ENCODE data around the gene POLR3B. TPM values are rescaled to one million over a fixed set of nuclear protein-coding genes. Genes with fewer than 3 reads are reported as not detected.

Gene POLR3B
- total and polyA plus RNA-seq, 10 of the 15 experiments (the other 5 are each of a cell fraction or from before 2014, with no cell fraction given) = 2.3 to 10.5 (median 8.0) TPM

DNA sequence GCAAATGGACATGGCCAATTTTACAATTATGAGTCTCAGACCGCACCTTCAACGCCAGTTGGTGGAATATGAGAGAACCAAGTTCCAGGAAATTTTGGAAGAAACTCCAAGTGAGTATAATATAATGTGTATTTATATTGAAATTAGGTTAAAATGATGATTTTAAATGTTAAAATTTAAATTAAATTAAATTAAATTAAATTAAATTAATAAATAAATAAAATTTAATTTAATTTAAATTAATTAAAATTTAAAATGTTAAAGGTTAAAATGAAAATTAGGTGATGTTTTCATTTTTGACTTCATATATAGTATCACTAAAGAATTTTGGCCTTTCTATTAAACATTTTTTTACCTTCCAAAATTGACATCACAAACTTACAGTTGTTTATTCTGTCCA, 34.0 kb upstream of the POLR3B start:
- no peak for TF ChIP-seq TCF12 (IDR thresholded peaks at IDR 0.05; ENCODE audit: low read depth, low read length)
- TF ChIP-seq BRCA1 (IDR thresholded peaks at IDR 0.05; ENCODE audit: low read depth, low read length) = no peak
- TF ChIP-seq, protein P1, sequence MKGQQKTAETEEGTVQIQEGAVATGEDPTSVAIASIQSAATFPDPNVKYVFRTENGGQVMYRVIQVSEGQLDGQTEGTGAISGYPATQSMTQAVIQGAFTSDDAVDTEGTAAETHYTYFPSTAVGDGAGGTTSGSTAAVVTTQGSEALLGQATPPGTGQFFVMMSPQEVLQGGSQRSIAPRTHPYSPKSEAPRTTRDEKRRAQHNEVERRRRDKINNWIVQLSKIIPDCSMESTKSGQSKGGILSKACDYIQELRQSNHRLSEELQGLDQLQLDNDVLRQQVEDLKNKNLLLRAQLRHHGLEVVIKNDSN (IDR thresholded peaks at IDR 0.05; ENCODE audit: borderline replicate concordance, extremely low read length, insufficient read depth, low read depth, low read length) = no peak
- TF ChIP-seq SPI1 (IDR thresholded peaks at IDR 0.05; ENCODE audit: borderline replicate concordance, insufficient read depth, low read depth, low read length) = no peak
- no peak for TF ChIP-seq IKZF2 (IDR thresholded peaks at IDR 0.05)
- no peaks in the 10 kb centered on the region for H3K9me3 ChIP-seq (replicated peaks; ENCODE audit: control insufficient read depth, insufficient read depth, low read length)
- no peak overlapping the region for H3K4me3 ChIP-seq
- 96% methylated on average over 2 of the region's 2 CpGs for WGBS (ENCODE audit: insufficient coverage, insufficient replicate concordance, low lambda C conversion rate, missing lambda C conversion rate)
- RAD21 ChIA-PET (ENCODE audit: unreplicated experiment) = no interaction called here
- in situ Hi-C loops (cut with MboI) (no loop called here), intact Hi-C loops (cut with micrococcal nuclease; ENCODE audit: unreplicated experiment) (no loop called here)
- H3K27ac ChIP-seq (ENCODE audit: control insufficient read depth, insufficient read depth) = no peak overlapping the region
- no peak for DNase-seq (ENCODE audit: low read depth, low spot score)
- no peak for FAIRE-seq
- CTCF ChIA-PET = no interaction called here
- POLR2A ChIA-PET = no interaction called here
- no peak overlapping the region for H3K9ac ChIP-seq (ENCODE audit: control insufficient read depth, insufficient read depth, low read length)
- BruUV-seq (replicated peaks) = no TSS peak
- SMC1A ChIA-PET (ENCODE audit: uncharacterized antibody, unreplicated experiment) = no interaction called here
- no peak for ATAC-seq
- H4K20me1 ChIP-seq (ENCODE audit: control insufficient read depth, insufficient read depth) = no peaks in the 10 kb centered on the region
- no peak overlapping the region for H3K4me2 ChIP-seq (ENCODE audit: control insufficient read depth, insufficient read depth)
- no peaks in the 10 kb centered on the region for H3K27me3 ChIP-seq (replicated peaks in 1 of 2; ENCODE audit: control insufficient read depth in 2 of 2, insufficient read depth in 2 of 2, low read length in 1 of 2)
- H3K36me3 ChIP-seq (ENCODE audit: control insufficient read depth in 2 of 2, insufficient read depth in 2 of 2, low read length in 1 of 2) = no peaks in the 10 kb centered on the region
- no peaks in the 10 kb centered on the region for H3K4me1 ChIP-seq (ENCODE audit: control insufficient read depth, insufficient read depth, low read length)
- no peak overlapping the region for H2AFZ ChIP-seq (ENCODE audit: control insufficient read depth, low read depth, low read length)
- H3K79me2 ChIP-seq (ENCODE audit: control insufficient read depth, insufficient read depth, low read length) = no peaks in the 10 kb centered on the region

- Histone ChIP-seq H4K20me1 (ENCODE audit: control insufficient read depth, insufficient read depth) (no peaks in the 10 kb centered on the region), H3K4me2 (ENCODE audit: control insufficient read depth, insufficient read depth) (no peak overlapping the region), H3K4me3 (no peak overlapping the region), H3K27me3 (replicated peaks in 1 of 2; ENCODE audit: control insufficient read depth in 2 of 2, insufficient read depth in 2 of 2, low read length in 1 of 2) (no peaks in the 10 kb centered on the region), H3K79me2 (ENCODE audit: control insufficient read depth, insufficient read depth, low read length) (no peaks in the 10 kb centered on the region), H2AFZ (ENCODE audit: control insufficient read depth, low read depth, low read length) (no peak overlapping the region), H3K4me1 (ENCODE audit: control insufficient read depth, insufficient read depth, low read length) (no peaks in the 10 kb centered on the region), H3K9ac (ENCODE audit: control insufficient read depth, insufficient read depth, low read length) (no peak overlapping the region), H3K36me3 (ENCODE audit: control insufficient read depth in 2 of 2, insufficient read depth in 2 of 2, low read length in 1 of 2) (no peaks in the 10 kb centered on the region), H3K27ac (ENCODE audit: control insufficient read depth, insufficient read depth) (no peak overlapping the region), H3K9me3 (replicated peaks; ENCODE audit: control insufficient read depth, insufficient read depth, low read length) (no peaks in the 10 kb centered on the region)
- no peak for FAIRE-seq
- 14% methylated on average over 2 of the region's 2 CpGs for WGBS (ENCODE audit: insufficient coverage, insufficient replicate concordance, low lambda C conversion rate, missing lambda C conversion rate)
- intact Hi-C loops (cut with micrococcal nuclease; ENCODE audit: unreplicated experiment) (no loop called here), in situ Hi-C loops (cut with MboI) (no loop called here)
- no peak for DNase-seq (ENCODE audit: low read depth, low spot score)
- POLR2A ChIA-PET = no interaction called here
- no TSS peak for BruUV-seq (replicated peaks)
- RAD21 ChIA-PET (ENCODE audit: unreplicated experiment) = no interaction called here
- SMC1A ChIA-PET (ENCODE audit: uncharacterized antibody, unreplicated experiment) = no interaction called here
- CTCF ChIA-PET = interaction anchor here (1.9 kb wide), 1 partner anchor 43 kb away, joined by 4 read pairs; no protein-coding TSS in a partner anchor
- no peak for ATAC-seq
- TF ChIP-seq TCF3 (IDR thresholded peaks at IDR 0.05; ENCODE audit: borderline replicate concordance, insufficient read depth, low read depth, low read length) = no peak
- TF ChIP-seq FOXM1 (IDR thresholded peaks at IDR 0.05; ENCODE audit: low read depth, low read length) = no peak
- TF ChIP-seq ELK1 (IDR thresholded peaks at IDR 0.05; ENCODE audit: low read depth, low read length) = no peak
- TF ChIP-seq CREM (IDR thresholded peaks at IDR 0.05; ENCODE audit: low read depth) = no peak
- TF ChIP-seq RCOR1 (conservative IDR thresholded peaks at IDR 0.05; ENCODE audit: low read depth, low read length) = no peak
- TF ChIP-seq, protein P2, sequence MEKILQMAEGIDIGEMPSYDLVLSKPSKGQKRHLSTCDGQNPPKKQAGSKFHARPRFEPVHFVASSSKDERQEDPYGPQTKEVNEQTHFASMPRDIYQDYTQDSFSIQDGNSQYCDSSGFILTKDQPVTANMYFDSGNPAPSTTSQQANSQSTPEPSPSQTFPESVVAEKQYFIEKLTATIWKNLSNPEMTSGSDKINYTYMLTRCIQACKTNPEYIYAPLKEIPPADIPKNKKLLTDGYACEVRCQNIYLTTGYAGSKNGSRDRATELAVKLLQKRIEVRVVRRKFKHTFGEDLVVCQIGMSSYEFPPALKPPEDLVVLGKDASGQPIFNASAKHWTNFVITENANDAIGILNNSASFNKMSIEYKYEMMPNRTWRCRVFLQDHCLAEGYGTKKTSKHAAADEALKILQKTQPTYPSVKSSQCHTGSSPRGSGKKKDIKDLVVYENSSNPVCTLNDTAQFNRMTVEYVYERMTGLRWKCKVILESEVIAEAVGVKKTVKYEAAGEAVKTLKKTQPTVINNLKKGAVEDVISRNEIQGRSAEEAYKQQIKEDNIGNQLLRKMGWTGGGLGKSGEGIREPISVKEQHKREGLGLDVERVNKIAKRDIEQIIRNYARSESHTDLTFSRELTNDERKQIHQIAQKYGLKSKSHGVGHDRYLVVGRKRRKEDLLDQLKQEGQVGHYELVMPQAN (conservative IDR thresholded peaks at IDR 0.05) = no peak
- no peak for TF ChIP-seq ZNF217 (IDR thresholded peaks at IDR 0.05)
- no peak for TF ChIP-seq NRF1 (conservative IDR thresholded peaks at IDR 0.05; ENCODE audit: low read depth, low read length)
These were observed 30.2 kb upstream of the POLR3B start for GRCh38 chr12:106327309-106327869.

All from GM12878 (cell line).